Activated CD8-positive, alpha-beta memory T cell treated with anti-CD3 and anti-CD28 coated beads for 36 hours (primary cell): ENCODE data around the gene LPIN1. TPM values are rescaled to one million over a fixed set of nuclear protein-coding genes. Genes with fewer than 3 reads are reported as not detected.
"Not testable (repeated sequence)": the region's sequence is repeated elsewhere in the genome, so short reads cannot be mapped to it uniquely, and the experiment has no call there.

Experiments used
- CTCF ChIA-PET: fragments of 350-600 bp; sonication (Branson Sonifier 250); formaldehyde crosslinking; loops from one replicate; lab custom pipeline; 2021; ENCODE audit warnings: antibody characterized with exemption; lab: Charles Lee
- POLR2A ChIA-PET: fragments of 350-600 bp; sonication (Branson Sonifier 250); formaldehyde crosslinking; loops from one replicate; lab custom pipeline; 2021; ENCODE audit warnings: antibody characterized with exemption; lab: Charles Lee
- total RNA-seq, 2 experiments: library from RNA; stranded (reverse); gene quantifications; one replicate each; pipeline ENCODE4 v1.2.3, GENCODE V29; 2021

The LPIN1 gene
- total RNA-seq, 2 experiments from 2014 or later = 34.3 to 36.7 TPM

DNA sequence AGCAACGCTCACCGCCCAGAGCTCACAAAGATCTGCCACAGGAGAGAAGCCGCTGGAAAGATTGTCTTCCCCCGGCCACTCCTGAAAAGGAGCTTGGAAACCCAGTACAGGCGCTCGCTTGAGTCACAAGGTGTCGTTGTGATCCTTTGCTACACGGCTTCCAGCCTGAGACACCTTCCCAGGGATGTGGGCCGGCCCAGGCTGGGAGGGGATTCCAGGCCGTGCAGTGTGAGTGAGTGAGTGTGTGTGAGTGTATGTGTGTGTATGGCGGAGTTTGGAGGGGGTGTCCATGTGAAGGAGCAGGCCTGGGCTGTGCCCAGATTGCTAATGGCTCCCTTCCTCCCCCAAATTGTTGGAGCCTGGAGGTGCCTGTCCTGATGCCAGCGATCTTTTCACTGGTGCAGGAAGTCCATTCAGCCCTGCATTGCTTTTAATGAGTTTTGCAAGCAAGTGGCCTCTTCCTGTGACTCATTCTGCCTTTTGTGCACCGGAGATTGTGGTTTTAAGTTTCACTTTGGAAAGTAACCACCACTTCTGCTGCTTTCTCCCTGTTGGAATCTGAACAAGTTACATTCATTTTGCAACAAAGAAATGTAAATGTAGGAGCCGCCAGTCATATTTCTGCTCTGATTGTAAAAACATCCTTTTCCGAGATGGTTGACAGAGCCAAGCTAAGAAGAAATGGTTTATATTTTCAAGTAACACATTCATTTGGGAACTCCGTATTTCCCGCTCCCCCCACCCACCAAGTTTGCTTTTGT lies 83.7 kb downstream of the LPIN1 start:
- CTCF ChIA-PET = interaction anchor here (1.0 to 1.5 kb wide), 4 partner anchors 45 to 1177 kb away, joined by 3 to 4 read pairs (median 3); no protein-coding TSS in a partner anchor
- POLR2A ChIA-PET = interaction anchor here (0.9 kb wide), 1 partner anchor 1119 kb away, joined by 3 read pairs; no protein-coding TSS in a partner anchor

DNA sequence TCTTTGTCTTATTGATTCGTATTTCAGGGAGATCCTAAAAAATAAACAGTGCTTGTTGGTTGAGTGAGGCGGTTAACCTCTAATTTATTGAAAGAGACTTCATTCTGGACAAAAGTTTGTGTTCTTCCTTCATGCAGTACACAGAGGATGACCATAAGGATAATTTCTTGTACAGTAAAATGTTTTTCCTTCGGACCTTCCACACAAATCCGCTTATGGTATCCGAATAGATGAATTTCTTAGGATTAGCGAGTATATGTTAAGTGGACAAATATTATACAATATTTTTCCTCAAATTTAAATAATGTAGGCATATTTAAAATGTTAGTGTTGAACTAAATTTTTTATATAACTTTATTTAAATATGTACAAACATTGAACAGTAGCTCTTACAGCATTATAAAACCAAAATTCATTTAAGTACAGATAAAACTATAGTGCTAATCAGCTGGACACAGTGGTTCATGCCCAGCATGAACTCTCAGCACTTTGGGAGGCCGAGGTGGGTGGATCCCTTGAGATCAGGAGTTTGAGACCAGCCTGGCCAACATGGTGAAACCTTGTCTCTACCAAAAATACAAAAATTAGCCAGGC lies 84.4 kb downstream of the LPIN1 start:
- ChIA-PET POLR2A (no interaction called here), CTCF (interaction anchor here (1.0 to 1.5 kb wide), 3 partner anchors 45 to 1176 kb away, joined by 3 read pairs; no protein-coding TSS in a partner anchor)

DNA sequence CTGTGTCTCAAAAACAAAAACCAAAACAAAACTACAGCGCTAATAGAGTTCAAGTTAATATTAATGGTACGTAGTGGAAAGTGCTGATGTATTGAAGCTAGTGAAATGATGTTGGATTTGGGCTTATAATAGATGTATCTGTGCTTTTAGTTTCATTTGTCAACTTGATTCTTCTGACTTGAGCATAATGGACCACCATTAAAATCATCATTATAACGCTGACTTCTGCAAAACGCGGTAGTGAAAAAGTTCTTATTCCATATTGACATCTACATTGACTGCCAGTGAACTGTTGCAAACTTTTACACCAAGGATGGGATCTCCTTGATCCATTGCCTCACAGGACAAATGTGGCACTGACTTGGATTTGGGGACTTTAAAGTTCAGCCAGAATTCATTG lies 85.0 kb downstream of the LPIN1 start:
- ChIA-PET CTCF (interaction anchor here (1.5 kb wide), 1 partner anchor 46 kb away, joined by 3 read pairs; no protein-coding TSS in a partner anchor), POLR2A (no interaction called here)

DNA sequence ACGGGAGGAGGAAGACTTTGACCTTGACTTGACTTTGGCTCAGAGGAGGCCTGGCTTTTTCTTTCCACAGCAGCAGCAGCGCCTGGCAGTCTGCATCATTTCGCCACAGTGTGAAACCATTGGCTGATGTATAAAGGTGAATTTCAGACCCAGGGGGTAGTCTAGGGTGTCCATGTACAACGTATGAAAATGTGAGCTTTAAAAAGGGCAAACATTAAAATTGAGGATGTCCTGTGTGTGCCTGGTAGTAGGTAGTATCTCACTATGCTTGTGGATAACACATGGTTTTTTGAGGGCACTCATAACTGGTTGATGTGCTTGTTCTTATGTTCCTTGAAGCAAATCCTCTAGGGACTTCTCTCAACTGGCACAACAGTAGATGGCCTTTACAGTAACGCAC lies 86.1 kb downstream of the LPIN1 start:
- CTCF ChIA-PET = no interaction called here
- POLR2A ChIA-PET = interaction anchor here (0.6 kb wide), 1 partner anchor 461 kb away, joined by 3 read pairs; no protein-coding TSS in a partner anchor

DNA sequence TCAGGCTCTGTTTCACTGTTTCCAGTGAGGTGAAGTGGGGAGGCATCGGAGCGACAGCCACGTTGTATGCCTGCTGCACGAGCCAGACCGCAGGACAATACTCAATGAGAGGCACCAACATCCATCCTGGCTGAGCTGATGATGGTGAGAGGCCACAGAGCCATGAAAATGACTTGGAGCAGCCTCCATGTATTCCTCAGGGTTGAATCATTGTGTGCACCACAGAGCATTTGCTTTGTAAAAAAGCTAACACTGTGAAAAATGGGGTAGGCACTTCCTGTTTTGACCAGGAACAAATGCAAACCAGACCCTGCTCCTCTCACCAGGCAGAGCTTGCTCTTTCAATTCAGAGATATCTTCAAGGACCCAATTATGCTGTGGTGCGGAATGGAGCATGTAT lies 87.2 kb downstream of the LPIN1 start:
- CTCF ChIA-PET = no interaction called here
- POLR2A ChIA-PET = no interaction called here

DNA sequence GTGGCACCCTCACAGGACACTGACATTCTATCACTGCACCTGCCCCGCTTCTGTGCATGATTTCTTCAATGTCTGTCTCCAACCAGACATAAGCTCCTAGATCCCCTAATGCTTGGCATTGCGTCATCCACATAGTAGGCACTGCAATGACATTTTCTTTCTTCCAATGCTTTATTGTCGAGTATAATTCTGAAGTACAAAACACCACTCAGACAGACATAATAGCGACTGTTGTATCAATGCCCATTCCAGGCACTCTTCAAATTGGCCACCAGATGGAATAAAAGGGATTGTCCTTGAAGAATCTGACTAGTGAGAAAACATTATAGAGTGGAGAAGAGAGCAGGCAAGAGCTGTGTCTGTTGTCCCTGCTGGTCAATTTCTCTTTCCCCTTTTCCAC lies 89.0 kb downstream of the LPIN1 start:
- ChIA-PET CTCF (no interaction called here), POLR2A (no interaction called here)

DNA sequence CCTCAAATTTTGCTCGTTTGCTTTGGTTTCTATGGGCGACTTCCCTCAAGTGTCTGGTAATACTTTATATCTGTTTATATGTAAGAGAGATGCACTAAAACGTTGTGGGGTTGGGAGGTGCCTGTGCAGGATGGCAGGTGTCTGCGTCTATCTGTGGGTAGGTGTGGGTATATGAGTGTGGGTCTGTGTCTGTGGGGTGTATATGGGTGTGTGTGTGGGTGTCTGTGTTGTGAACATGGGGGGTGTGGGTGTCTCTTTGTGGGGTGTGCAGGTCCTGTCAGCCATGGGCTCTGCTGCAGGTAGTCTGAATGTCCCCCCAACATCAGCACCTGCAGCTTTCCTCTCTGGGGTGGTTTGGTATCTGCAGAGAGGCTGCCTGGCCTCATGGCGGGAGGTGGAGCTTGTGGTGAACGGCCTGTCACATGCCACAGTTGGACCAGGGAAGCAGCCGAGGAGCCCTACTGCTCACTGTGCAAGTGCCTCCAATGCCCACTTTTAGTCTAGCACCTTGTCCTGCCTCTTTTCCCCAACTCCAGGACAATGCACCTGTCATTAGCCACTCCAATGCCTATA lies 90.3 kb downstream of the LPIN1 start:
- ChIA-PET CTCF (no interaction called here), POLR2A (no interaction called here)

DNA sequence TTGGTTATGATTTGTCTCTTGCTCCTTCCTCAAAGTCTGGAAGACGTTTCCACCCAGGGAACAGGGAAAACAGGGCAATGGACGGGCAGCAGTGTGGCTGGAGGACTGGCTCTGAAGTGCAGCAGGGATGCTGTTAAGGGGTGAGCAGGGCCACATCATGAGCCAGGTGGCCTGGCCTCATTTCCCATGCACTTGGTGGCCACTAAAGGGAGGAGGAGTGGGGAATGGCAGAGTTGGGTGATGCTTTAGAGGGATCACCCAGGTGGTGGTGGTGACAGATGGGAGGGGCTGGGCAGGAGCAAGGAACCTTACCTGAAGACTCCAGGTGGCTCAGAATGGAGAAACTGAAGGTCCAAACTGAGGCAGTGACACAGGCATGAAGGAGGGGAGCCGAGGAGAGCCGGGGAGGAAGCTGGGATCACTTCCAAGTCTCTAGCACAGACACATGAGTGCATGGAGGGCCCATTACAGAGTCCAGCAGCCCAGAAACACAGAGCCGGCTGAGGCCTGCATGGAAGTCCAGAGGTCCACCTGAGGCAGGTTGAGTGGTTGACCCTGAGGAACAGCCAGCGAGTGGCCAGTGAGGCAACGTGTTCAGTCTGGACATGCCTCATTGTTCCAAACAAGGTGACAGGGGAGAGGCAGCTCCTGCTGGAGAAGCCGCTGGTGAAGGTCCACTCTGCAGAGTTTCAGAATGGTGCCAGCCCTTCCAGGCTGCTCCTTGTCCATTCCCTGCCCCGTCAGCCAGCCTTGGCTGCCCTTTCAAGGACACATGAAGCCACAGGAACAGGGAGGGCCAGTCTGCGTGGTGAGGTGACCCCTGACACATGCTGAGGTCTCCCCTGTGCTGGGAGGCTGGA lies 91.7 kb downstream of the LPIN1 start:
- POLR2A ChIA-PET = no interaction called here

DNA sequence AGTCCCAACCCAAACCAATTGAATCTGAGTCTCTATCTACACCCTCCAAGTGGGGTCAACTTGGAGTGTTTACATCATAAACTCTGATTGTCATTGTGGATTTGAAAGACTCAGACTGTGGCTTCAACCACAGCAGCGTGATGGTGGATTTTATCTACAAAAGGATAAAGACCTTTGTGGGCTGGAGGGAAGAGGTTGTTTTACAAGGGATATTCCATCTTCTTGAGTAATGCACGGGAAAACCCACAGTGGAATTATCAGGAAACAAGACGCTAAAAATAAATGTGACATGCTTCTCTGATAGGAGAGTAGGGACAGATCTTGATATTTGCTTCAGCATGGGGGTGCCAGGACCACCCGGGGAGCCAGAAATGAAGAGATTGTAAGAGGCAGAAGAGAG lies 93.5 kb downstream of the LPIN1 start:
- POLR2A ChIA-PET = no interaction called here
- CTCF ChIA-PET = no interaction called here

More for the DNA sequence above, 91.7 kb downstream of the LPIN1 start:
- CTCF ChIA-PET = no interaction called here

DNA sequence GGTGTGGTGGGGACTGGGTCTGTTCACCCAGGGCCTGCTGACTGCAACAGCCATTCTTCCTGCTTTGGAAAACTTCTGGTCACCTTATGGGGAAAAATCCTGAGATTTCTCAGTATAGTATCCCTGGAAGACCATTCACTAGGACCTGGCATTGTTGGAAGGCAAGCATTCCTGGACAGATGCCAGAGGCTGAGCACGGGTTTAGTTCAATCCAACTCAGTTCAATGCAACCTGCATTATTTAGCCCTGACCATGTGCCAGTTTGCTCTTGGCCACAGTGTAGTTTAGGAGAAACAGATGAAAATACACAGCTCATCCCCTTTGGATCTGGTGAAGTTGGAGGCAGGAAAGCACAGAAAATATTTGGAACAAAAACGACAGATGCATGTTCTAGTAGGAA lies 95.9 kb downstream of the LPIN1 start:
- ChIA-PET CTCF (no interaction called here), POLR2A (no interaction called here)

DNA sequence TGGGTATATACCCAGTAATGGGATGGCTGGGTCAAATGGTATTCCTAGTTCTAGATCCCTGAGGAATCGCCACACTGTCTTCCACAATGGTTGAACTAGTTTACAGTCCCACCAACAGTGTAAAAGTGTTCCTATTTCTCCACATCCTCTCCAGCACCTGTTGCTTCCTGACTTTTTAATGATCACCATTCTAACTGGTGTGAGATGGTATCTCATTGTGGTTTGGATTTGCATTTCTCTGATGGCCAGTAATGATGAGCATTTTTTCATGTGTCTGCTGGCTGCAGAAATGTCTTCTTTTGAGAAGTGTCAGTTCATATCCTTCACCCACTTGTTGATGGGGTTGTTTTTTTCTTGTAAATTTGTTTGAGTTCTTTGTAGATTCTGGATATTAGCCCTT lies 98.4 kb downstream of the LPIN1 start:
- POLR2A ChIA-PET, CTCF ChIA-PET: not testable (repeated sequence)

DNA sequence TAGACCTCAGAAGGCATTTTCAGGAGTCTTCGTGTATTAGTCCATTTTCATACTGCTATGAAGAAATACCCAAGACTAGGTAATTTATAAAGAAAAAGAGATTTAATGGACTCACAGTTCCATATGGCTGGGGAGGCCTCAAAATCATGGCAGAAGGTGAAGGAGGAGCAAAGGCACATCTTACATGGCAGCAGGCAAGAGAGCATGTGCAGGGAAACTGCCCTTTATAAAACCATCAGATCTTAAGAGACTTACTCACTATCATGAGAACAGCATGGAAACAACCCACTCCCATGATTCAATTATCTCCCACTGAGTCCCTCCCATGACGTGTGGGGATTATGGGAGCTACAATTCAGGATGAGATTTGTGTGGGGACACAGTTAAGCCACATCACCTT lies 101.5 kb downstream of the LPIN1 start:
- POLR2A ChIA-PET, CTCF ChIA-PET: not testable (repeated sequence)

DNA sequence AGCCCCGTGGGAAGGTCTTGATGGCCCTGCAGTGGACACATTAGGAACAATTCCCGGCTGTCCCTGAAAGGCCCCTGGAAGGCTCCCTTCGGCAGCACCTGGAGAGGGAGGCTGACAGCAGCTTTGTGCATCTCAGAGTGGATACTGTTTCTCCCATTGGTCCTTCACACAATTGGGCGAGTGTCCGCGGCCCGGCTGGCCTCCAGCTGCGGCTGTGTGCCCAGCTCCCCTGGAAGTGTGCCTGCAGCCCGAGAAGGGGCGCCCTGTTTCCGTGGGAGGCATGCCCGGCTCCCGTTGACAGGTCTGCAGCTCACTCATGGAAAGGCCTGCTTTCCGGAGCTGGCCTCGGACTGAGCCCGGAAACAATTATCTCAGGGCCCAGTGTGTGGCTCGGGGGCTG lies 103.7 kb downstream of the LPIN1 start:
- POLR2A ChIA-PET = no interaction called here
- CTCF ChIA-PET = no interaction called here

DNA sequence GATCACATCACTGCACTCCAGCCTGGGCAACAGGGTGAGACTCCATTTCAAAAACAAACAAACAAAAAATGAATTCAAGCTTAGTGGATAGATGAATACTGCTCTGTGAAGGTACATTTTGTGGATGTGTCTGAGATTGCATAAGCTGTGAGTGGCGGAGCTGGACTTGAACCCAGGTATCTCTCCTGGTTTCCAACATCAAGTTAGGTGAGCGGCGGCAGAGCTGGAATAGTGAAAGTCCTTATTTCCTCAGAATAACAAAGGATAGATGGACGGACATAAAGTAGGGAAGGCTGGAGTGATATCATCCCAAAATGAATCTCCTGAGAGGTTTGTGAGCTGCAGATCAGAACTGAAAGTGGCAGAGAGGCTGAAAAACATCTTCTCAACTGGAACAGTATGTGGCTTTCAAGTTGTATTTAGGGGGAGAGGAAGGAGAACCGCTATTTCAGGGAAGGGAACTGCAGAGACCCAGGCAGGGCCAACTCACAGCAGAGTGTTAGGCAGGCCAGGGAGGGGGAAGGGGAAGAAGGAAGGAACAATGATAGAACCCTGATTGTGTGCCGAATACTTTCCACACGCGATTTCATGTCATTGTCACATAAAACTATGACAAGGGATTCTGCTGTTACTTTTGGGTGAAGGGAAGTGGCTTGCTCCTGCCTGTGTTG lies 106.2 kb downstream of the LPIN1 start:
- POLR2A ChIA-PET = no interaction called here
- CTCF ChIA-PET = no interaction called here

DNA sequence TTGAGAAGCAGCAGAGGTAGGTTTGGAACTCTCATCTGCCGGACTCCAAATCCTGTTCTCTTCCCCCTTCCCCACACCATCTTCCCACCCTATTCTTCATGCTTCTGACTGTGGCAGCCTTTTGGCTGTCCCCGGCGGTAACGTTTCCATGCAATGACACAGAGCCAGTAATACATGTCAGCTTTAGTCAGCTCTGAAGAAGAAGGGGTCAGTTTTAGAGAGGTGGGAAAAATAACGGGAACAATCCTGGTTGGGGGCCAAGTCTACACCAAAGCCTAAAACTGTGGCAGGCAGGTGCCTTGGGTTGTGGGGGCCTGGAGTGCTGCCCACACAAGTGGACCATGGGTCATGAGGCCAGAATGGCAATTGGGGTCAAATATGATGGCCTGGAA lies 106.8 kb downstream of the LPIN1 start:
- ChIA-PET POLR2A (no interaction called here), CTCF (no interaction called here)

DNA sequence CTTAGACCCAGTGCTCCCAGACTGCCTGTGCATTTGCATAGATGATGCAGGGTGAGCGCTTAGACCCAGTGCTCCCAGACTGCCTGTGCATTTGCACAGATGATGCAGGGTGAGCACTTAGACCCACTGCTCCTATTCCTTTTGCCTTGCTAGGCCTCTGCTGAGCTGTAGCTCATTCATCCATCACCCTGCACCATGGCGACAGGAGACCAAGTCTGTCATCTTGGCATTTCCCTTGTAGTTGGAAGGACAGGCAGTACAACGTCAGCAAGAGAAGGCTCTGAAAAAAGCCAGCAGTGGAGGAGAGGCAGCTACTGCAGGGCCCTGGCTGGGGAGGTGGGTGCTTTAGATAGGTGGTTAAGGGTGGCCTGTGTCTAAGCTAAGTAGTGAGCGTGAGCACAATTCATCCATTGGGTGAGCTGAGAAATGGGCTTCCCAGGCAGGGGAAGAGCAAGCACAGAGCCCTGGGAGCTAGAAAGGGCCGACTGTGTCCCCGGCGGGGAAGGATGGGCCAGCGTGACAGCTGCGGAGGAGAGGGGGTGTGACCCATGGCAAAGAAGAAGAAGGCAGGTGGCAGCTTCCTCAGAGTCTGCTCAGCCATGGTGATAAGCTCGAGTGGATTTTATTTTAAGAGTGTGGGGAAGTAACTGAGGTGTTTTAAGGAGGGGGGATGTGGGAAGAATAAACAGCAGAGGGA lies 108.8 kb downstream of the LPIN1 start:
- CTCF ChIA-PET = no interaction called here

DNA sequence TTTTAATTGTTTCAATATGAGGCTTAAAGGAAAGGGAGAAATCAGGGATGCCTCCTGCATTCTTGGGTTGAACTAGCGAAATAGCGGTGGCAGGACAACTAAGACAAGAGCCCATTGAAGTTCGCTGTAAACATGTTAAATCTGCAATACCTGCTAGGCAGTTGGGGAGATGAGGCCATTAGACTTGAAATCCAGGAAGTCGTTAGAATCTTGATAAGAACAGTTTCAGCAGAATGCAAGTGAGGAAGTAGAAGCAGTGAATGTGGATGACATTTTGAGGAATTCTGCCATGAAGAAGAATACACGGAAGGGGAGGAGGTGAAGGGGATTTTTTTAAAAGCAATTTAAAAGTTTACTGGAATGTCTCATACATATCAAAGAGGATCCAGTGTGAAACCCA lies 109.7 kb downstream of the LPIN1 start:
- ChIA-PET CTCF (no interaction called here), POLR2A (no interaction called here)

More for the DNA sequence above, 108.8 kb downstream of the LPIN1 start:
- POLR2A ChIA-PET = no interaction called here

DNA sequence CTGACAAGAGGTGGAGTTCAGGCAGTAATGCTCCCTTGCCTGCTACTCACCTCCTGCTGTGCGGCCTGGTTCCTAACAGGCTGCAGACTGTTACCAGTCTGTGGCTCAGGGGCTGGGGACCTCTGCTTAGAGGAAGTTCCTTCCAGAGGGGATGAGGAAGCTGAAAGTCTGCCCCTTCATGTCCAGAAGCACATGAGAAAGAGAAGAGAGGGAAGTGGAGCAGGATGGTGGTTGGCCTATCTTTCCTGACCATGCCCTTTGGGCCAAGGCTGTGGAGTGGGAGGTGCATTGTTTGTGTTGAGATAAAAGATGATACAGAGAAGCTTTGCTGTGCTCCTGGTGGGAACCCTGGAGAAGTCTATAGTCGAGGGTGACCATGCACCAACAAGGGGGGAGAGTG lies 112.5 kb downstream of the LPIN1 start:
- POLR2A ChIA-PET = no interaction called here
- CTCF ChIA-PET = no interaction called here

DNA sequence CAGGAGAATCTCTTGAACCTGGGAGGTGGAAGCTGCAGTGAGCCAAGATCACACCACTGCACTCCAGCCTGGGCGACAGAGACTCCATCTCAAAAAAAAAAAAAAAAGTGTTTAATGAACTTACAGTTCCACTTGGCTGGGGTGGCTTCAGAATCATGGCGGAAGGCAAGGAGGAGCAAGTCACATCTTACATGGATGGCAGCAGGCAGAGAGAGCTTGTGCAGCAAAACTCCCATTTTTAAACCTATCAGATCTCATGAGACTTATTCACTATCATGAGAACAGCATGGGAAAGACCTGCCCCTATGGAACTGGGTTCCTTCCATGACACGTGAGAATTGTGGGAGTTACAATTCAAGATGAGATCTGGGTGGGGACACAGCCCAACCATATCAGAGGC lies 113.5 kb downstream of the LPIN1 start:
- CTCF ChIA-PET, POLR2A ChIA-PET: not testable (repeated sequence)
